H1 (cell line): Measurements from ENCODE around the gene TCERG1L. TPM values are rescaled to one million over a fixed set of nuclear protein-coding genes. Genes with fewer than 3 reads are reported as not detected.

Experiments used
- CTCF ChIA-PET: fragments of 300-600 bp; sonication (Branson Sonifier 250); formaldehyde crosslinking; loops from one replicate; lab custom pipeline; 2021; ENCODE audit not compliant: partially characterized antibody; lab: Charles Lee
- POLR2A ChIA-PET: fragments of 300-600 bp; sonication (Branson Sonifier 250); formaldehyde crosslinking; loops from one replicate; lab custom pipeline; 2021; ENCODE audit warnings: inconsistent platforms; ENCODE audit not compliant: partially characterized antibody; lab: Charles Lee
- DNase-seq, 2 experiments: peaks; one replicate each; pipeline versions ENCODE4 v3.0.0 to v3.0.0-alpha.2; 2010 to 2022; ENCODE audit warnings: low spot score in 2 of 2, low read depth in 1 of 2, mixed read lengths in 1 of 2
- FAIRE-seq: peaks from 2 replicates; lab custom pipeline; 2011; peaks lifted over from hg19 to GRCh38; lab: Jason Lieb, UNC
- H2AFZ ChIP-seq: 2 replicates; pipeline ENCODE4 v1.8.1; 2012; ENCODE audit warnings: low read length, inconsistent platforms
- H2AK5ac ChIP-seq: 2 replicates; pipeline ENCODE4 v1.6.1; 2013; ENCODE audit warnings: low read depth, low read length
- H2BK120ac ChIP-seq: replicated peaks from 2 replicates; pipeline ENCODE3; 2013; ENCODE audit warnings: low read depth, low read length, inconsistent platforms
- H2BK12ac ChIP-seq: 2 replicates; pipeline ENCODE4 v1.6.1; 2013; ENCODE audit warnings: low read depth, low read length
- H2BK15ac ChIP-seq: 2 replicates; pipeline ENCODE4 v1.6.1; 2013; ENCODE audit warnings: low read length
- H2BK20ac ChIP-seq: 2 replicates; pipeline ENCODE4 v1.6.1; 2013; ENCODE audit warnings: low read length
- H2BK5ac ChIP-seq: 2 replicates; pipeline ENCODE4 v1.6.1; 2013; ENCODE audit warnings: low read depth, low read length
- H3K14ac ChIP-seq: 2 replicates; pipeline ENCODE4 v1.6.1; 2013; ENCODE audit warnings: inconsistent platforms; ENCODE audit not compliant: insufficient read length
- H3K18ac ChIP-seq: 2 replicates; pipeline ENCODE4 v1.6.1; 2013; ENCODE audit warnings: low read length; ENCODE audit errors: extremely low read depth
- H3K23ac ChIP-seq: 2 replicates; pipeline ENCODE4 v1.6.1; 2013; ENCODE audit warnings: inconsistent platforms; ENCODE audit not compliant: insufficient read length
- H3K23me2 ChIP-seq: 2 replicates; pipeline ENCODE4 v1.6.1; 2013; ENCODE audit warnings: low read depth, low read length
- H3K27ac ChIP-seq: 2 replicates; pipeline ENCODE4 v1.6.1; 2011; ENCODE audit warnings: low read depth, low read length, inconsistent platforms
- H3K27me3 ChIP-seq, 4 experiments: replicated peaks in 1 of 4; 1 replicate in 1 of 4; 2 replicates in 3 of 4; pipeline versions ENCODE4 v1.6.1 to v1.8.1; 2011 to 2013; ENCODE audit warnings: low read length in 3 of 4, mild to moderate bottlenecking in 3 of 4, inconsistent platforms in 2 of 4, mixed read lengths in 2 of 4, moderate library complexity in 1 of 4; ENCODE audit not compliant: control insufficient read depth in 3 of 4, insufficient read depth in 3 of 4; ENCODE audit errors: extremely low read depth in 1 of 4
- H3K36me3 ChIP-seq, 4 experiments: 2 replicates each; pipeline versions ENCODE4 v1.6.1 to v1.8.1; 2011 to 2013; ENCODE audit warnings: mild to moderate bottlenecking in 4 of 4, low read length in 3 of 4, moderate library complexity in 2 of 4, control low read depth in 1 of 4, inconsistent platforms in 1 of 4; ENCODE audit not compliant: insufficient read depth in 4 of 4, control insufficient read depth in 2 of 4
- H3K4ac ChIP-seq: replicated peaks from 2 replicates; pipeline ENCODE3; 2013; ENCODE audit warnings: low read length, low read depth, mixed read lengths, inconsistent platforms; ENCODE audit not compliant: insufficient read length
- H3K4me1 ChIP-seq, 4 experiments: replicated peaks in 1 of 4; 1 replicate in 1 of 4; 2 replicates in 3 of 4; pipeline versions ENCODE4 v1.6.1 to v1.8.1; 2011 to 2013; ENCODE audit warnings: low read length in 3 of 4, inconsistent platforms in 2 of 4, mixed read lengths in 1 of 4; ENCODE audit not compliant: insufficient read depth in 4 of 4, control insufficient read depth in 3 of 4
- H3K4me2 ChIP-seq, 2 experiments: 2 replicates each; pipeline versions ENCODE4 v1.6.1 to v1.8.1; 2011 to 2013; ENCODE audit warnings: low read depth in 2 of 2, low read length in 2 of 2, control low read depth in 1 of 2, inconsistent platforms in 1 of 2, mild to moderate bottlenecking in 1 of 2; ENCODE audit not compliant: insufficient read depth in 1 of 2
- H3K4me3 ChIP-seq, 4 experiments: fragments of 200-600, 300-600 bp in 1 of 4; sonication (generic), shearing (Covaris generic), sonication (Bioruptor Twin) in 1 of 4; 2 replicates each; pipeline versions ENCODE4 v1.5.1 to v1.8.1; 2011 to 2016; ENCODE audit warnings: low read length in 4 of 4, low read depth in 3 of 4, control low read depth in 2 of 4, inconsistent platforms in 2 of 4, mild to moderate bottlenecking in 2 of 4, mixed read lengths in 1 of 4, moderate library complexity in 1 of 4; ENCODE audit not compliant: insufficient read depth in 2 of 4; ENCODE audit errors: extremely low read depth in 1 of 4
- H3K56ac ChIP-seq: replicated peaks from 2 replicates; pipeline ENCODE3; 2013; ENCODE audit warnings: low read depth, mild to moderate bottlenecking, mixed read lengths, low read length, inconsistent platforms; ENCODE audit not compliant: insufficient read length
- H3K79me1 ChIP-seq: 2 replicates; pipeline ENCODE4 v1.6.1; 2013; ENCODE audit warnings: low read depth, low read length, control low read depth
- H3K79me2 ChIP-seq, 2 experiments: 2 replicates each; pipeline versions ENCODE4 v1.6.1 to v1.8.1; 2012 to 2013; ENCODE audit warnings: low read length in 2 of 2, mild to moderate bottlenecking in 2 of 2, inconsistent platforms in 1 of 2; ENCODE audit not compliant: insufficient read depth in 2 of 2, control insufficient read depth in 1 of 2
- H3K9ac ChIP-seq, 4 experiments: replicated peaks in 1 of 4; 1 replicate in 1 of 4; 2 replicates in 3 of 4; pipeline versions ENCODE4 v1.6.1 to v1.8.1; 2011 to 2013; ENCODE audit warnings: low read depth in 3 of 4, low read length in 3 of 4, control low read depth in 2 of 4, mild to moderate bottlenecking in 2 of 4, moderate library complexity in 2 of 4, inconsistent platforms in 1 of 4; ENCODE audit errors: extremely low read depth in 1 of 4
- H3K9me3 ChIP-seq, 2 experiments: 2 replicates each; pipeline versions ENCODE4 v1.6.1 to v1.8.1; 2012 to 2013; ENCODE audit warnings: mild to moderate bottlenecking in 2 of 2, moderate library complexity in 2 of 2, control low read depth in 1 of 2, inconsistent platforms in 1 of 2, low read depth in 1 of 2, low read length in 1 of 2, mixed read lengths in 1 of 2; ENCODE audit not compliant: insufficient read depth in 2 of 2
- H4K20me1 ChIP-seq, 2 experiments: replicated peaks in 1 of 2; 2 replicates each; pipeline versions ENCODE3 to v1.8.1; 2011 to 2013; ENCODE audit warnings: inconsistent platforms in 2 of 2, low read length in 2 of 2, mild to moderate bottlenecking in 1 of 2; ENCODE audit not compliant: insufficient read depth in 2 of 2, control insufficient read depth in 1 of 2
- H4K5ac ChIP-seq: 2 replicates; pipeline ENCODE4 v1.6.1; 2013; ENCODE audit warnings: low read length, low read depth, mixed read lengths, inconsistent platforms; ENCODE audit not compliant: insufficient read length
- H4K8ac ChIP-seq: 2 replicates; pipeline ENCODE4 v1.8.0; 2013; ENCODE audit warnings: mild to moderate bottlenecking, moderate library complexity, low read length, inconsistent platforms; ENCODE audit not compliant: insufficient read depth; ENCODE audit errors: extremely low read depth
- H4K91ac ChIP-seq: replicated peaks from 2 replicates; pipeline ENCODE3; 2013; ENCODE audit warnings: low read length, mixed read lengths, inconsistent platforms; ENCODE audit not compliant: insufficient read length
- KDM4A ChIP-seq: IDR thresholded peaks from one replicate; pipeline ENCODE4 v1.7.1; 2012; ENCODE audit warnings: low read depth, mild to moderate bottlenecking, moderate library complexity, low read length, inconsistent platforms; ENCODE audit not compliant: severe bottlenecking
- RNF2 ChIP-seq: fragments of 200-900, 300-1000 bp; sonication (generic); IDR thresholded peaks from 2 replicates; pipeline ENCODE4 v1.7.1; 2016; ENCODE audit warnings: borderline replicate concordance, low read depth, mild to moderate bottlenecking, antibody characterized with exemption, low read length; ENCODE audit not compliant: poor library complexity, severe bottlenecking; ENCODE audit errors: missing control alignments
- RXRA ChIP-seq: IDR thresholded peaks from 2 replicates; pipeline ENCODE4 v1.6.1; 2011; ENCODE audit warnings: low read depth, mild to moderate bottlenecking, low read length, moderate library complexity; ENCODE audit not compliant: insufficient read depth
- SIN3A ChIP-seq, 2 experiments: IDR thresholded peaks in 1 of 2; conservative IDR thresholded peaks in 1 of 2; 2 replicates each; pipeline ENCODE4 v1.6.1; 2011 to 2012; ENCODE audit warnings: low read length in 2 of 2, improper control_type of control experiment in 1 of 2, low read depth in 1 of 2, mild to moderate bottlenecking in 1 of 2
- WGBS, 2 experiments: shearing (Covaris generic) in 1 of 2; methylation state at CpG; one replicate each; pipeline versions ENCODE4 v1.1.6 to v1.1.7; 2013 to 2015; ENCODE audit warnings: low lambda C conversion rate in 2 of 2, mixed read lengths in 2 of 2, inconsistent platforms in 1 of 2, low coverage in 1 of 2, missing lambda C conversion rate in 1 of 2; ENCODE audit not compliant: insufficient replicate concordance in 2 of 2, insufficient coverage in 1 of 2, insufficient read length in 1 of 2; ENCODE audit errors: extremely low coverage in 1 of 2, missing lambda C conversion rate in 1 of 2; 5-methylcytosine and 5-hydroxymethylcytosine counted together
- polyA plus RNA-seq, 7 experiments: library from polyadenylated mRNA; depleted of rRNA in 3 of 7; stranded (reverse) in 5 of 7; unstranded in 2 of 7; fragments of >200 nt in 5 of 7; fragments of 200-250 nt in 2 of 7; gene quantifications; 1 replicate in 5 of 7; 2 replicates in 1 of 7; 4 replicates in 1 of 7; pipeline versions ENCODE4 v1.2.1 to v1.2.3, GENCODE V29; 2011 to 2013; ENCODE audit warnings: missing spikeins in 2 of 7, mixed read lengths in 2 of 7
- total RNA-seq: library from RNA; stranded (reverse); fragmentation: NEBNext Ultra II Directional; extraction: Animal tissue kit (Norgen Biotek cat#: 25700); gene quantifications from 2 replicates; pipeline ENCODE4 v1.2.1, GENCODE V29; 2021

The TCERG1L gene
- total and polyA plus RNA-seq, 2 of the 8 experiments (the other 6 are each of a cell fraction or from before 2014, with no cell fraction given): 3.9 to 6.9 TPM

- H2BK120ac ChIP-seq: no peak overlapping the region
- no peak for DNase-seq
- CTCF ChIA-PET: interaction anchor here (1.1 to 1.7 kb wide), 3 partner anchors 26 to 135 kb away, joined by 3 to 5 read pairs (median 3); no protein-coding TSS in a partner anchor
- TF ChIP-seq KDM4A (no peak), SIN3A (conservative IDR thresholded peaks at IDR 0.05 in 1 of 2, IDR thresholded peaks at IDR 0.05 in 1 of 2; ENCODE audit: low read depth in 1 of 2, low read length in 2 of 2) (no peak), RNF2 (no peak), RXRA (no peak)
Observed at GRCh38 chr10:131216681-131217230, 94.8 kb downstream of the TCERG1L start.

More at GRCh38 chr10:131216681-131217230, 94.8 kb downstream of the TCERG1L start:
- WGBS, 2 experiments: 89% methylated on average over 9 of the region's 9 CpGs; no CpG with 5 or more reads in 1 of the 2 experiments
- H3K9me3 ChIP-seq: no peaks in the 10 kb centered on the region
- FAIRE-seq: no peak
- H3K4me3 ChIP-seq: no peak overlapping the region
- H2BK20ac ChIP-seq: no peak overlapping the region
- H4K5ac ChIP-seq: no peak overlapping the region
- no peak overlapping the region for H2AFZ ChIP-seq
- H4K91ac ChIP-seq: no peak overlapping the region
- H3K27me3 ChIP-seq: no peaks in the 10 kb centered on the region
- no peak overlapping the region for H3K56ac ChIP-seq
- no peak overlapping the region for H2BK5ac ChIP-seq
- no peak overlapping the region for H2BK15ac ChIP-seq
- POLR2A ChIA-PET: no interaction called here
- no peaks in the 10 kb centered on the region for H3K36me3 ChIP-seq
- H3K79me2 ChIP-seq: no peaks in the 10 kb centered on the region
- no peak overlapping the region for H3K9ac ChIP-seq
- H3K79me1 ChIP-seq: no peaks in the 10 kb centered on the region
- H3K18ac ChIP-seq: no peak overlapping the region
- no peaks in the 10 kb centered on the region; a peak in 1 of 7 replicates for H3K4me1 ChIP-seq
- H2AK5ac ChIP-seq: no peak overlapping the region
- no peak overlapping the region for H3K27ac ChIP-seq
- H3K4me2 ChIP-seq: no peak overlapping the region
- H4K8ac ChIP-seq: no peak overlapping the region
- H3K4ac ChIP-seq: no peak overlapping the region
- no peaks in the 10 kb centered on the region for H4K20me1 ChIP-seq
- no peak overlapping the region for H2BK12ac ChIP-seq
- no peaks in the 10 kb centered on the region for H3K23me2 ChIP-seq
- no peak overlapping the region for H3K23ac ChIP-seq
- no peak overlapping the region for H3K14ac ChIP-seq
